Measurements from ENCODE around the gene GMCL1.
"Not testable (repeated sequence)": the region's sequence is repeated elsewhere in the genome, so short reads cannot be mapped to it uniquely, and the experiment has no call there.

Gene GMCL1, protein sequence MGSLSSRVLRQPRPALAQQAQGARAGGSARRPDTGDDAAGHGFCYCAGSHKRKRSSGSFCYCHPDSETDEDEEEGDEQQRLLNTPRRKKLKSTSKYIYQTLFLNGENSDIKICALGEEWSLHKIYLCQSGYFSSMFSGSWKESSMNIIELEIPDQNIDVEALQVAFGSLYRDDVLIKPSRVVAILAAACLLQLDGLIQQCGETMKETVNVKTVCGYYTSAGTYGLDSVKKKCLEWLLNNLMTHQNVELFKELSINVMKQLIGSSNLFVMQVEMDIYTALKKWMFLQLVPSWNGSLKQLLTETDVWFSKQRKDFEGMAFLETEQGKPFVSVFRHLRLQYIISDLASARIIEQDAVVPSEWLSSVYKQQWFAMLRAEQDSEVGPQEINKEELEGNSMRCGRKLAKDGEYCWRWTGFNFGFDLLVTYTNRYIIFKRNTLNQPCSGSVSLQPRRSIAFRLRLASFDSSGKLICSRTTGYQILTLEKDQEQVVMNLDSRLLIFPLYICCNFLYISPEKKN

DNA sequence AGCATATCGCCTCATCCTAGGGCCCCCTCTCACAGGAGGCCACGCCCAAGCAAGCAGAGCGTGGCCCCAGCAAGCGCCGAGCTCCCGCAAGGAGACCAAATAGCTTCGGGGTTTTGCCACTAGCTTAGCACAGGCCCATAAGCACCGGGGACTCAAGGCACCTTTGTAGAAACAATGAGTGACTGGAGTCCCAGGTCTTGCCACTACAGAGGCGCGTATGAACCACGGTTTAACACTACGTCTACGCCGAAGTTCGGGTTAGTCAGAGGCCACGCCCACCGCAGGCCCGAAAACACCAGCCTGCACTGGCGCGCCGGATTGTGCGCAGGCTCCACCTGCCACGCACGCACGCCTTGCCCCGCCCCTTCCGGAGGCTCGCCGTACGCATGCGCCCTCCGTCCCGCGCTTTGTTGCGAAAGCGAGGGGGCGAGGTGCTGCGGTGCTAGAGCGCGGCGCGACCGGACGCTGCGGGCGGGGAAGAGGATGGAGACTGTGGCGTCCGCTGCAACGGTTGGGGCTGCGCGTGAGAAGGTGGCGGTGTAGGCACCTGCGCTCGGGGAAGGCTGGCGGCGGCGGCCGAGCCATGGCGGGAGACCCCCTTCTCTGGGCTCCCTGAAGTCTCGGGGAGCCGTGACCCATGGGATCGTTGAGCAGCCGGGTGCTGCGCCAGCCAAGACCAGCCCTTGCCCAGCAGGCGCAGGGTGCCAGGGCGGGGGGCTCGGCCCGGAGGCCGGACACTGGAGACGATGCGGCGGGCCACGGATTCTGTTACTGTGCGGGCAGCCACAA is at the start of gene GMCL1:
TSS of gene GMCL1 (plus strand) at position 405 of the 789 bp plus-strand sequence. CDS start at position 638, 233 bp downstream.
- DNase-seq (ENCODE audit: low read depth), result peak; percentile 90

DNA sequence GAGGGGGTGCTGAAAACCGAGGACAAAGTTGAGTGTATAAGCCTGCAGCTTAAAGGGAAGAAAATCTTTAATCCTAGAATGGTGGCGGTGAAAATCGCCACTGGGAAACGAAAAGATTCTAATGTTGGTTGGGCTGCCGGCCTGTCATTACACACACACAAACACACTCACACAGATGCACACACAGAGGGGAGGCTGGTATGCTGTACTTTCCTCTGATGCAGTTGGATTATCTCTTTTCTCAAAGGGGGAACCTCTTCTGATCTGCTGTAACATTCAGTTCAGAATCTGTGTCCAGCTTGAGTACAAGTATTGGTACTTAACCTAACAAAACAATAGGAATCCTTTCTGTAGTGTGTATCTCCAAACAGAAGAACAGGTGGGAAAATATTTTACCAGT is 48.5 kb upstream of the GMCL1 start:
- peak; percentile 37 for DNase-seq (ENCODE audit: low read depth)

DNA sequence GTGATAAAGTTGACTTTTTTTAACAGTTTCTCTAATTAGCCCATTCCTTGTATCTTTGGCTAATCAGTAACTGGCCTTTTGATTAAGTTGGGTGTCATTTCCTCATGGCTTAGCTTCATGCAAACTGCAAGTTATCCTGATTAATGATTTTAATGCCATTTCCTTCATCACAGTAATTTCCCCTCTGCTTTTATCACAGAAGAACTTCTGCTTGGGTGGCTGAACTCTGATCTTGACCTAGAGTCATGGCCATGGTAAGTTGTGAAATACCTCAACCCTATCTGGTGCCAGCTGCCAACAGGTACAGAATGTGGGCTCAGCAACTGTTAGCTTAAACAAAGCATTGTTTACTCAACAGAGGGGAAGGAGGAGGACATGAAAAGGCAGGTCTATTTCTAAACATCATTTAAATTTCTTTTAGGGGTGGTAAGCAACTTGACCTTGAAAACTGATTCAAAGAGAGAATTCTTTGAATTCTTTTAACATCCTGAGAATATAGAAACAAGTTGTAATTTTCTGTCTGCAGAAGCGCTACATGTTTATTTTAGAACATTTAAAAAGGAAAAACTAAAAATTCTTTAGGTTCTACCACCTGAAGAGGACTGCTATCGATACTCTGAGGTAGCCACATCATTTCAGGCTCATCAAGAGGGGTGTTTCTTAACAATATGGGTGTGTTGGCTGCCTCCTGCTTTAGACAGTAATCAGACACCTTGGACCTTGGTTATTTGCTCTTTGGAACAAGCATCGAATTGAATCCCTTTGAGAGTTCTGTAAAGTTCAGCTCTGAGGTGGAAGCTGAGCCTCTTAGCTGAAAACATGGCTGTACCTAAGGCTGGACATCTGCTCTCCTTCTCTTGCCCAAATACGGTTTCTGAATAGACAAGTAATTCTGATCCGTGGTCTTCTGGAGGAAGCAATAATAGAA is 47.9 kb upstream of the GMCL1 start:
- peak; percentile 69 for DNase-seq (ENCODE audit: low read depth)

DNA sequence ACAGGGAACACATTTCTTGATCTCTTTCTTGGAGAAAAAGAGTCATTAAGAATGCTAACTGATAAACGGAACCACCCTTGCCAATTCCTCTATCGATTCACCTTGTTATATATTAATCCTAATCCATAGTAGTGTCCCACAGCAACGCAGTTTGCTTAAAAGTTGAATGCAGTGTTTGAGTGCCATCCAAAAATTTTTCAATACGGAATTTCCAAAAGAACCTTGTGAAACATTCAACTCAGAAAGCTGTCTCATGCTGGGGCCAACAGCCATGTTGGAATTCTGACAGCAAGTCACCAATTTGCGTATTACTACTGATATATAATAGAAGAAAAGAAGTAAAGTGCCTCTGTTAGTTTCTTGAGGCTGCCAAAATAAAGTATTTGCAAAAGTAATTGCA is 45.2 kb upstream of the GMCL1 start:
- DNase-seq (ENCODE audit: low read depth), result no peak

DNA sequence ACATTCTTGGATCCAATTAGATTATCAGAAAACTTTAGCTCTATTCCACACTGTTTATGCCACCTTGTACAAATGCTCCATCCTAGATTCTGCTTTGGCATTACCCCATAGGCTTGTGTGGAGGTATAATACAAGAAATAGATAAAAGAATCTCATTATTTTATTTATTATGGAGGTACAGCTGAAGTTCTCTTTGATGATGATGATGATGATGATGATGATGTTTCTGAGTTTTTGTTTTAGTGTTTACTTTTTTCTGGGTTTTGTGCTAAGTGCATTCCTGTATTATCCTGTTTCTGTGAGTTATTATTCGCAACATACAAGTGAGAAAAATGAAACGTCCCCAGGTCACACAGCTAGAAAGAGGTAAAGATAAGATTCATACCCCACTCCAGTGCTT is 44.1 kb upstream of the GMCL1 start:
- DNase-seq (ENCODE audit: low read depth), result no peak

DNA sequence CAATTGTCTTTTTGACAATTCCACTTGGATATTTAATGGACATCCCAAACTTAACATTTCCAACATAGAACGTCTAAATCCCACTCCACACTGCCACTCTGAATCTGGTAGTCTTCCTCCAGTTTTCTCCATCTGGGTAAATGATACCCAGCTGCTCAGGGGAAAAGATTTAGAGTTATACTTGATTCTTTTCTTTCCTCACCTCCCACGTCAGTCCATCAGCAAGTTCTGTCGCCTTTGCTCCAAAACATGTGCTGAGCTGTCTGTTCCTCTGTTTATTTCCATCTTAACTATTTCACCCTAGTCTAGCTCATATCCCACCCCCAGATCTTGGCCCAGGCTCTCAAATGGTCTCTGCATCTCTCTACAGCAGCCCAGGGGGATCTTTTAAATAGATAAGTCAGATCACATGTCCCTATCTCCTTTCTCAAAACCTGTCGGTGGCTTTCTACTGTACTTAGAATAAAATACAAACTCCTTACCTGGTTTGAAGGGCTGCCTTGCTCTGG is 43.4 kb upstream of the GMCL1 start:
- DNase-seq (ENCODE audit: low read depth), result no peak

DNA sequence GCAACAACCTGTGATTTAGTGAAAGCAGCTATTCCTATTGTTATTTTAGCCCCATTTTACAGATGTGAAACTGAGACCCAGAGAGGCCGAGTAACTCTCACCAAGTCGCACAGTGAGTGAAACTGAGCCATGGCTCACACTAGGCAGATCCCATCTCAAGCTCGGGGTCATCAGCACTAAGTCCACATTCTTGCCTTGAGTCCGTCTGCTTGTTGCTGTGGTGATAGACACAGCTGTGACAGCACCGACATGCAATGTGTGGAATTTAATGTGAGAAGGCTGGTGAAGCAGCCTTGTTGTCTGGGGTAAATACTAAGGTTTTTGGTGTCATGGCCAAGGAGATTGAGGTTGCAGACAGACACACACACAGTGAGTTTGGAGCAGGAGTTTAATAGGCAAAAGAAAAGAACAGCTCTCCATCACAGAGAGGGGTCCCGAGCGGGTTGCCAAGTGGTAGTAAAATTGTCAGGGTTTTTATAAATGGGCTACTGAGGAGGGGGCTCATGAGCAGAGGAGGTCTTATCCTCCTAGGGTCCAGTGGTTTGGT is 40.2 kb upstream of the GMCL1 start:
- peak; percentile 96 for DNase-seq (ENCODE audit: low read depth)

DNA sequence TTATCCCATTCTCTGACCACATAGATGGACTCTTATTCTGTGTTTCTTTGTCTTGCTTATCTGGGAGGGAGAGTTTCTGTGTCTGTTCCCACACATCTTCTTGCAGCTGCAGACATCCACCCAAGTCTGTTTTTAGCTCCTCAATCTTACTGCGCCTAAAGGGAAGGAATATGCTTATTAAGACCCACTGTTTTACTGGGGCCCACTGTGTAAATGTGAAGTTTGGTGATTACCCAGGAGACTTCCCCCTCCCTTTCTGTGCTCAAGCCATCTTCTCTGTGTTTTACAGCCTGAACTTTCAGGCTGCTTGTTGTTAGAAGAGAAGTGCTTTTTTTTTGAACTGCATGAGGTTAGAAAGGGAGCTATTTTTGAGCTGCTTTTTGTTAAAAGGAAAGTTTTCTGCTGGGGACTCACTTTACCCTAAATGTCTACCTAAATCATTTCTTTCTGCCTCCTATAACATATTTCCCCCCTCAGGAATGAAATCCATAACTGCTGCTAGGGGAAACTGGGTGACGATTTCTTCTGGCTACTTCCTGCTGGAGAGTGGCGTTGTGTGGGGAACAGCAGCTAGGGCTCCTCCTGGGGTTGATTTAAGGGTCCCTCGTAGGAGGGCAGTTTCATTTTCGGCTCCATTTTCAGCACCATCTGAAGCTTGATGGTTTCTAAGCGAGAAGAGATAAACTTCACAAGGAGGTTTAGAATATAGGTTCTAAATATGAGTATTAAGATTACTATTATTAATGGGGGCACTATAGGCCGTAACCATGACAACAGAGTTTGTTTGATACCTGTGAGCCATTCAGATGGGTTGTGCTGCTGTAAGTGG is 39.5 kb upstream of the GMCL1 start:
- DNase-seq (ENCODE audit: low read depth), result peak; percentile 58

DNA sequence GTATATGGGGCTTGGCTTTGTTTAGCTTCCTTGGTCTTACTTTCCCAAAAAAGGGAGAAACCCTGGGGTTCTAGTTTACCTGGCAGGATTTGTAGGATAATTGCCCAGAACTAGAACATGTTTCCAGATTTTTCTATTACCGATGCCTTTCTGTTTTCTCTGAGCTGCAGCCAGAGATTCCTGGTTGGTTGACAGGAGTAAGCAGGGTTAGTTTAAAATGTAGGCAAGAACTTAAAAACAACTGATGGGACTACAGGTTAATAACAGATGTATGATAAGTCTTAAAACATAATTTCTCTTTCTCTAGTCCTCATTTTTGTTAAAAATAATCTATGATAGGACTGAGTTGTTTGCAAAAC is 38.9 kb upstream of the GMCL1 start:
- no peak for DNase-seq (ENCODE audit: low read depth)

DNA sequence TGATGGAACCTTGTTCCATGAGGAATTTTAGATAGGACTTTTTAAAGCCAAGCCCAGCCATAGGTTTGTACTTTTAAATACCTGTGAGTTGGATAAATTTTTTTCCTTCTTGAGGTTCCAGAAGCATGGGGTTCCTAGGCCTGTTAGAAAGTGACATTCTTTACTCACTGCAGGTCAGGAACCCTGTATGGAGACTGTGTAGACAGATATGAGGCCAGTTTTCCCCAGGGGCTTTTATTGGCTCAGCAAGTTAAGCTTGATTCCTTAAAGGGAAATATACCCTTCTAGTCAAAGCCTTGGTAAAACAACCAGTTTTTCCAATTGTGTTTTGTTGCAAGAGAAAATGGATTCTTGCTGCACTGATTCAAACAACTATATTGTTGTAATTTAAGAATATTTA is 38.4 kb upstream of the GMCL1 start:
- no peak for DNase-seq (ENCODE audit: low read depth)

DNA sequence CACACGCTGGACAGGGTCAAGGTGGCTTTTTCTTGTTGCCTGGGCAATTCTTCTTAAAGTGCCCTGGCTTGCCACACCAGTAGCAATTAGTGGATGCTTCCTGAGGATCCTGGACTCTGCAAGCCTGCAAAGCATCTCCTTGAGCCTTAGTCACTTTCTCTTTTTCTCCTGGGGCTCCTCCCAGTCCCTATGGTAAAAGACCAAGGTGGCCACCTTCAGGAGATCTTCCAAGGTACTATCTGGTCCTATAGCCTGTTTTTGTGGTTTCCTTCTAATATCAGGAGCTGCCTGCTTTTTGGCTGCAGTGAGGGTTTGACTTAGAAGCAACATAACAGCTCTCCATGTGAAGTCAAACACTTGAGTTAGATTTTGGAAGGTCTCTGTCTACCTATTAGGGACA is 33.3 kb upstream of the GMCL1 start:
- no peak for DNase-seq (ENCODE audit: low read depth)

DNA sequence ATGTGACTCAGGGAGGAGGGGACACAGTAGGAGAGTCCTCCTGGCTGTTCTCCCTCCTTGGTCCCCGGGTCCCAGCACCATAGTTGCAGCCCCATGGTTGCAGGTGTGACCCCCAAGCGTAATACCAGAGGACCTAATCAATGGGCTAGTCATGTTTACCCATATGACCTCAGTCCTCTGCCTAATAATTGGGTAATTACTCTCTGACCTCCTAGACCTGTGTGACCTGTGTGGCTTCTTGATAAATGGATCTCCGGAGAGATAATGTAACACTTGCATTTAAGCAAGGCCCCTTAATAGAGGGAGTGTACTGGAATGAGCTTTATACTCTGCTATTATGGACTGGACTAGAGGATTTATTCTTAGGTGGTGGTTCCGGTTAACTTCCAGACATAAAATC is 32.2 kb upstream of the GMCL1 start:
- DNase-seq (ENCODE audit: low read depth), result no peak

DNA sequence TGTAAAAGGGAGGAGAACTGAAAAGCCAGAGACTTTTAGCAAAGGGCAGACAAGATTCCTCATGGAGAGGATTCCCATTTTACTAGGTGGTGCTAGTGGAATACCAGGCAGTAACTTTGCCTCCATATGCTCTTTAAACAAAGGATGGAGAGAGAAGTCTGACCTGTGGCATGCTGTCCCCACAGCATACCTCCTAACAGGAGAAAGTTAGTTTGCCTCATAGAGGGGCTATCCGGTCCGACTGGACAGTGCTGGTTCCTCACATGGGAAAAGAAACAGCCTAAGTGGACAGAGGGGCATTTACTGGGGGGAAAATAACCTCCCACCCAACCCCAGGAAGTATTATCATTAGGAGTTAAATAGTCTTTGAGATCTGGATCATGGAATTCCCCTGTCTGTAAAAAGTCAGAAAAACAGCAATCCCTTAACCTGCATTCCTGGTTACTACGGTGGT is 31.6 kb upstream of the GMCL1 start:
- DNase-seq (ENCODE audit: low read depth), result no peak

DNA sequence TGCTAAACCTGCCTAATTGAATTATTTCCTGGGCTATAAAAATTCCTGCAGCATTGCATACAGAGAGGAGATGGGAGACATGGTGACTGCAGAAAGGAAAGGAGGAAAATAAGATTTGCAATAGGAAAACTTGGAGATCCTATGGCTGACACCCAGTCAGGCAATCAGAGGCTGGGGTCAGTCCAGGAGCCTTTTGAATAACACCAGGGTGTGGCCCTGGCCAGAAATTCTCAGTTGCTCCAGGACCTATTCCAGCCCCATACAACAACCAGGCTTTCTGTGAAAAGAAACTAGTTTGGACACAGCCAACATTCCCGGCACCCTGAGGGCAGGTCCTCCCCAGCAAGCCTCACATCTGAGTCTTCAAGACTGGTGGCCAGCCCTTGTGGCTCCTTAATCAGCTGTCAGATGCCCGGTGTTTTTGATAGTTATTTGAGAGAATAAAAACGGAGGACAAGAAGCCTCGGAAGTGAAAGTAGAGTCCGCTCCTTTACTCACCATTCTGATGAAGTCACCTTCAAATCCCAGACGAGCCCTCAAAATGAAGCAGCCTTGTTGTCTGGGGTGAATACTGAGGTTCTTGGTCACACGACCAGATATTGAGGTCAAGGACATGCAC is 31.1 kb upstream of the GMCL1 start:
- DNase-seq (ENCODE audit: low read depth), result peak; percentile 82

DNA sequence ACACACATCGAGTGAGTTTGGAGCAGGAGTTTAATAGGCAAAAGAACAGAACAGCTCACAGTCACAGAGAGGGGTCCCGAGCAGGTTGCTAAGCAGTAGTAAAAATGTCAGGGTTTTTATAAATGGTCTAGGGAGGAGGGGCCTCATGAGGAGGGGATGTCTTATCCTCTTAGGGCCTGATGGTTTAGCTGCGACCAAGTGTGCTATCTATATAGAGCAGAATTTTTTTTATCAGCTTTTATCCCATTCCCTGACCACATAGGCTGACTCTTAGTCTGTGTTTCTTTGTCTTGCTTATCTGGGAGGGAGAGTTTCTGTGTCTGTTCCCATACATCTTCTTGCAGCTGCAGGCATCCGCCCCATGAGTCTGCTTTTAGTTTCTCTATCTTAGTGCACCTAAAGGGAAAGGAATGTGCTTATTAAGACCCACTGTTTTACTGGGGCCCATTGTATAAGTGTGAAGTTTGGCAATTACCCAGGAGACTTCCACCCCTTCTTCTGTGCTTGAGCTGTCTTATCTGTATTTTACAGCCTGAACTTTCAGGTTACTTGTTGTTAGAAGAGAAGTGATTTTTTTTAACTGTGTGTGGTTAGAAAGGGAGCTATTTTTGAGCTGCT is 30.4 kb upstream of the GMCL1 start:
- peak; percentile 97 for DNase-seq (ENCODE audit: low read depth)

DNA sequence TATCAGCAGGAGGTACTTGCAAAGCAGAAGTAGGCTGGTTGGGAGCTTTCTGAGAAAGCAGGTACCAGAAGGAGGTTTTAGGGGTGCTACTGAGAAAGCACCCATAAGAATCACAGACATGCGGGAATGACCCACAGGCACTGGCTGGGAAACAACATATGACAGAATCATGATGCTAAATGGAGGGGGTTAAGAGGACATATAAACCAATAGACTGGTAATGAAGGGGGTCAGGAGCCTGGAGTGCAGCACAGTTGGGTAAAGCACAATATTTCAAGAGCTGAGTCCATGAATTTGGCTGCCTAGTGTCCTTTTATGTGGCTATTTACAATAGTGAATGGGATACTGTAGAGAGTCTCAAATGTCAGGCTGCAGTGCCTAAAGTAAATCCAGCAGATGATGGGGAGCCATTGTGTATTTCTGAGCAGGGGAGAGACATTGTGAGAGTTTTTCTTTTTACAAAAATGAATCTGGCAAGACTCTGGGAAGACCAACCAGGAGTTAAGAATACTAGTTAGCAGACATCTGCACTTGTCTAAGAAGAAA is 27.6 kb upstream of the GMCL1 start:
- no peak for DNase-seq (ENCODE audit: low read depth)

DNA sequence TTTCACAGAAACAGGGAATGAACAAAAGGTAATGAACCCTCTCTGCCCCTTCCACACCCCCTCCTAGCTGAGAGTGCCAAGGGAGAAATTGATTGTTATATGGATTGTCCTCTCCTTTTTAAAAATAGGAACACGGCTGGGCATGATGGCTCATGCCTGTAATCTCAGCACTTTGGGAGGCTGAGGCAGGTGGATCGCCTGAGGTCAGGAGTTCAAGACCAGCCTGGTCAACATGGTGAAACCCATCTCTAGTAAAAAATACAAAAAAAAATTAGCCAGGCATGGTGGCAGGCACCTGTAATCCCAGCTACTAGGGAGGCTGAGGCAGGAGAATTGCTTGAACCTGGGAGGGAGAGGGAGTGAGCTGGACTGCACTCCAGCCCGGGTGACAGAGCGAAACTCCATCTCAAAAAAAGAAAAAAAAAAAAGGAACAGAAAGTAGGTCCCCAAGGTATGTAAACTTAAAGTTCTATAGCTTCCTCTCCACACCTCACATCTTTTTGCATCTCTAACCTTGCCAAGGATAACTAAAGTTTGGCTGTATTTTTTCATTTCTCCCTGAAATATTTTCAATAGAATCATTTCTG is 26.6 kb upstream of the GMCL1 start:
- not testable (repeated sequence) for DNase-seq (ENCODE audit: low read depth)

DNA sequence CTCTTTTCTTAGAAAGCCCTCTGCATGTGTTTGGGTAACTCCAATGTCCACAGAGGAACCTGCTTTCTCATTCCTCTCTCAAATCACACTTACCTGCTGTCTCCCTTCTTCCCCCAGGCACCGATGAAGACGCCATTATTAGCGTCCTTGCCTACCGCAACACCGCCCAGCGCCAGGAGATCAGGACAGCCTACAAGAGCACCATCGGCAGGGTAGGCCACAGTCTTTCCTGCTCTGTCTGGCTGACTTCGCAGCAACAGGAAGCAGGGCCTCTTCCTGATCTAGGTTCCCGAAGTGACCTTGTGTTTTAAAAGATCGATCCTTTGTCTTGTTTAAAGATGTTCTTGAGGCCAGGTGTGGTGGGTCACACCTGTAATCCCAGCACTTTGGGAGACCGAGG is 25.0 kb upstream of the GMCL1 start:
- no peak for DNase-seq (ENCODE audit: low read depth)

DNA sequence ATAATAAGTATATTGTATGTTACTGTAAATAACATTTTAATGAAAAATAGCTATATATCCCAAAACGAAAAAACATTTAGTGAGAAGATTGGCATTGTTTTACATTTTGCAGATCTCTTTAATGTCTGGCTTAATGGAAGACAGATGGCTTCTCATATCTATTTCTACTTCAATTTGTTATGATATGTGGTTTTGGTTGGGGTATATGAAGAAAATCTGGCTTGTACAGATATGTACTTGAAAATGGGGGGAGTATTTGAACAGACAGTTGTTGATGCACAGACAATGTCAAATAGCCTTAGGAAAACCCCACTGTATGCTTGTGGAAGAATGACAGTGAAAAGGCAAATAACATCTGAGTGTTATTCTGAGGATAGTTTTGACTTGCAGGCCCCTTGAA is 23.6 kb upstream of the GMCL1 start:
- DNase-seq (ENCODE audit: low read depth), result no peak

Measured in amniotic epithelial cell (primary cell).